GM18868 (cell line): Measurements from ENCODE around the gene TCF4.

ENCODE experiments used
- ATAC-seq: cut with Tn5 transposase; IDR thresholded peaks from one replicate; pipeline ENCODE4 v1.9.1; 2021; ENCODE audit warnings: mild to moderate bottlenecking, moderate library complexity; ENCODE audit not compliant: unreplicated experiment

The TCF4 gene

DNA sequence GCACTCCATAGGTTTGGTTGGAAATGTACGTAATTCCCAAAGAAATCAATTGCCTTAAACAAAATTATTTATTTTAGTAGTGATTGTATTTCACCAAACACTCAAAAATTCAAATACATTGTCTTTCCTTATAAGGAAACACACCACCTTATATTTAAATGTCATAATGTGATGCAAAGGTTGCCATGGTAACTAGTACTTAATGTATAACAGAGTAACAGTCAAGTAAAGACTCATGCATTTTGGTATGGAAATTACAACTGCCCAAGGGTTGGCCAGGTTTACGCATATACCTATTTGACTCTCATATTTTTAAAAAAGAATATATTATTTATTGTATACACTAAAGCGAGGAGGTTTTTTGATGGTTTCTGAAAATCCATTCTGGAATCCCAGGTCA, 231.2 kb downstream of the TCF4 start:
- no peak for ATAC-seq

DNA sequence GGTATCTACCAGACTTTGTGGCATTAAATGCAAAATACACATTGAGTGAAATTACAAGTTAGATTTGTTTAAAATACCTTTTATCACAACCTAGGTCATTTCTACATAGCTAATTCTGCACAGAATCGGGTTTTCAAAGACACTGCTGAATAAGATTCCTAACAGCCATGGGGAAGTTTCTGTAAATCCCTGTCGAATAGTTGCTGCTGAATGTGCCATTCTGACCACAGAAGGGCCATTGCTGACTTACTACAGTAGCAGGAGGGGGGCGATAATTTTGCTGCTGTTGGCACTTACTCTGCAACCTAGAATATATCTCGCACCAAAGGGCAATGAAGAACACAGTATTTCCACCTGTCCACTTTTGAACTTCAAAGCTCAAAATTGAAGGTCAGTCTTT, 232.8 kb downstream of the TCF4 start:
- no peak for ATAC-seq

- ATAC-seq = peak; percentile 32
These were observed 233.2 kb downstream of the TCF4 start for GRCh38 chr18:55354795-55355194.

GRCh38 chr18:55353806-55354205, 234.2 kb downstream of the TCF4 start:
- no peak for ATAC-seq

GRCh38 chr18:55353391-55353790, 234.6 kb downstream of the TCF4 start:
- no peak for ATAC-seq

DNA sequence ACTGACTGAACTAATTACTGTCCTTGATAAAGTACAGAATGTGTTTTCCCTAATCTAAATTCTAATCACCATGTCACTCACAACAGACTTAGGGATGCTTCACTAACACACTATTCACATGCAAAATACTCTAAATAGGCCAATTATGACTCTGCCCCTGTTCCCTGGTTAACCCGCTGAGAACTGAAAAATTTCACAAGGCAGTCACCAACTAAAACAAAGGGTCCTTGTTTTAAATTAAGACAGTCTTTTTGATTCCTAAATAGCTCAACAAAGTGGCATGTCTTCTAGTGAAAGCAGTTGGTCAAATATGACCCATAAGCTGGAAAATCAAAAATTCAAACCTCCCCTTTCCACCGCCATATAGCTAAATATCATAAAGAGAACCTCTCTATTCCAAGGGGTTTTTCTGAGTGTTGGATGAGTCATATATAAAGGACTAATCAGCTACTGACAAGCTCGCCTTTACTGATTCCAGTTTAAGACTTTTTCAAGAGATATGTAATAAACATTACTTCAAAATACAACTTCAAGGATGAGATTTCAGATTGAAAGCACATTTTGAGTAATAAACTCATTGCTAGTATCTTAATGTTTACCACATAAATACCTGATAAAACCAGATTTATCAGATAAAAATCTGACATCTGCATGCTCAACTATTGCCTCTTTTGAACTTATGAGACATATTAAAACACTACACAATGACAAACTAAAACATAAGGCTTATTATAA, 235.8 kb downstream of the TCF4 start:
- ATAC-seq = peak; percentile 86

- ATAC-seq = no peak
These were observed 236.7 kb downstream of the TCF4 start for GRCh38 chr18:55351241-55351691.

DNA sequence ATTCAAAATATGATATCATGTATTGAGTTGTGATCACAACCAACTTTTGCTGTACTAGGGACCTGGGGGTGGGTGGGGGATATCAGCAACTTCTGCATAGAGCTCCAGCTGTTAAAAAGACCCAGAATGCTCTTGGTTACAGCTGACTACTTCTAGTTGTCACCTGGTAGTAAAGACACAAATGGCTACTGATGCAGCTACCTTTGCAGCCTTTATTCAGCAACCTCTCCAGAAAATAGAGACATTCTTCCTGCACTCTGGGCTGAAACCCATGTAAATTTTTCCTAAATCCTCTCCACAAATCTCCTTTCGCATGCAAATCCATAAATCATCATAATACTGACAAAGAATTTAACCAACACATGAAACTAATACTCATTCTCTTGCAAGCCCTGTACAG, 238.3 kb downstream of the TCF4 start:
- no peak for ATAC-seq

- no peak for ATAC-seq
These were observed 240.8 kb downstream of the TCF4 start for GRCh38 chr18:55346961-55347740.

- ATAC-seq = no peak
These were observed 241.6 kb downstream of the TCF4 start for GRCh38 chr18:55346387-55346786.

DNA sequence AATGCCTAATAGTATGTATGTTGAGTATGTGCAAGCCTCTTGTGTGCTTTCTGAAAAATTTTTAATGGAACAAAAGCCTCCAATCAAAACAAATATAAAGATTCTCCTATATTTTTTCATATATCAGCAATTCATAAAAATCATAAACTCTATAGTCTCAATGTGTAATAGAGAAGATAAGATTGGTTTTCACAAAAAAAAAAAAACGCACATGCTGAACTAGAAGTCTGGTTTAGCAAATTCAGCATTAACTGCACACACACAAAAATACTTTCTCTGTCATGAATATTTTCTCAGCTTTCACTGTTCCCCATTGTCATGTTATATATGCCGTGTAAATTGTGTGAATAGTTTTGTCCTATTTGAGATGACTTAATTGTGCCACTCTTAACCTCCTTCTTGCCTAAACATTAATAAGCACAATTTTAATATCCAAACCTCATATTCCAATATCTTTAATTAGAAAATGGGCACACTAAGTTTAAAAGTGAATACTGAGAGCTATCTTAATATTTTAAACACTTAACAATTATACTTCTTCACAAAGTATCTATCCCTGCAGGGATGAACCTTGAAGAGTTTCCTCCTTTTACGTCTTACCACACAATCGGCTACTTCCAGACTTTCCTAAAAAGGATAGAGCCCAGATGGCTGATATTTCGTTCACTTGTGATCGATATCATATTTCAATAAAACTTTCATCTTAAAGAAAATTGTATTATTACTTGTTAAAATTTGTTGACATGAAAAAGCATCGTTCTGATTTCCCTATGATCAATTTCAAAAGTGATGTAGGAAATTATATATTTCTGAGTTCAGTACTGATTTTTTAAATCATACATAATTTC, 242.7 kb downstream of the TCF4 start:
- no peak for ATAC-seq

DNA sequence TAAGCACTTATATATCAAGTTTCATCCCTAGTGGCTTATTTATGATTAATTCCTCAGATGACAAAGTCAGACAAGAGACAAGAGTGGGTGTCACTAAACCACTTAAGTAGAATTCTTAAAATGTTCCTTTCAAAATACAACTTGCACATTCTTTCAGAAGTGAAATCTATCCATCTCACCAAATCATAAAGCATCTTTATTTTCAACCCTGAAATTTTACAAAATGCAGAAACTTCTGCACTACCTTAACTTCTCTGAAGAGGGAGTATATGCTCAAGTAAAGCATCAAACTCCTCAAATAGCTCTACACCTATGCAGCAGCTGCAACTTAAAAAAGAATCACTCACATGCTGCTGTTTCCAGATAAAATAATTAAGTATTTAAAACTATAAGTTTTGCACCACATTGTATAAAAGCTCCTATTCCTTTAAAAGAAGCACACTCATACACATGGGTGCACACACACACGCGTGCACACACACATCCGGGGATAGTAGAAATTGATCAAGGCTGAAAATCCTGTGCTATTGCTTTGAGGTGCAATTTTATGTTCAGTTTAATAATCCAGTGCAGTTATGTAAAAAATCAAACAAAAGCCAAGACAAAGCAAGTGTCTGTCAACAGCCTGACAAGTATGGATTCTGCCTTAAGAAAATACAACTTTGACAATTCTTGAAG, 244.5 kb downstream of the TCF4 start:
- ATAC-seq = peak; percentile 81

- ATAC-seq = no peak
These were observed 247.0 kb downstream of the TCF4 start for GRCh38 chr18:55340998-55341397.

DNA sequence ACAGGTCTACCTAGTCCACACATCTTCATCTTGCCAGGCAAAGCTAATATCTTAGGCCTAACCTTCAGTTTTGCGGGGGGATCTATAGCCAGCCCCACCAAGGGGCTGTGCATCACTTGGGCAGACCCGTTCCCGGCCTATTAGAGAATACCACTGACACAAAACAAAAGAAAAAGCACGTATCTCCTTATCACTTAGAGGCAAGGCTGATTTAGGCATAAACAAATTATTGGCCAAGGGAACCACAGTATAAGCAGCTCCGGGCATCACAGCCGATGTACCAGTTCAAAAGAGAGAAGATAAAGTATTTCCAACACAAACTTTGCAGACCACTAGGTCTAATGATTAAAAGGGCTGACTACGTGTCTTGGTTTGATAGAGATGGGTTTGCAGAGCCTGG, 248.0 kb downstream of the TCF4 start:
- no peak for ATAC-seq

- no peak for ATAC-seq
These were observed 248.9 kb downstream of the TCF4 start for GRCh38 chr18:55338978-55339650.

DNA sequence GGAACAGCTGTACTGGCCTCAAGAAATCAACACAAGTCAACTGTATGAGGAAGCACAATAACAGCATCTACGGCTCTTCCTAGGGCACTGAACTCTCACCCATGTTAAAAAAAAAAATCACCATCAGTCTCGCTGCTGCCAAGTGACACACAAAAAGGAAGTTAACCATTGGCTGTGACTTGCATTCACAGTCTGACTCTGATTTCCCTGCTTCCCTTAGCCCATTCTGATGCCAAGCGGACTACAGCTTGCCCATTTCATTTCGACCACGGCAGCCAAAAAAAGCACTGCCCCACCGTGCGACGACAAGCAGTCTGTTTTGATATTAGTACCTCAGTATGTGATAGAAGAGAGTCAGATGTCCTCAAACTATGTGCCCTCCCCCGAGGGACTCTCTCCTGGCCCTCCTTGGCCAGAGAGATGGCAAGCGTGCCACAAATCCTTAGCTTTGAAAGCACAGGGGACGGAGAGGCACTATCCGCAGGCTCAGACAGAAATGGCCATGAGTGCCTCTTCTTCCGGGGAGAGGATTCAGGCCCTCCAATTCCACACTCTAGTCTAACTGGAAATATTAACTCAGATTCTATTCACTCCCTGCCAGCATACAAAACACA, 250.0 kb downstream of the TCF4 start:
- peak; percentile 60 for ATAC-seq

- no peak for ATAC-seq
These were observed 250.9 kb downstream of the TCF4 start for GRCh38 chr18:55337138-55337537.

DNA sequence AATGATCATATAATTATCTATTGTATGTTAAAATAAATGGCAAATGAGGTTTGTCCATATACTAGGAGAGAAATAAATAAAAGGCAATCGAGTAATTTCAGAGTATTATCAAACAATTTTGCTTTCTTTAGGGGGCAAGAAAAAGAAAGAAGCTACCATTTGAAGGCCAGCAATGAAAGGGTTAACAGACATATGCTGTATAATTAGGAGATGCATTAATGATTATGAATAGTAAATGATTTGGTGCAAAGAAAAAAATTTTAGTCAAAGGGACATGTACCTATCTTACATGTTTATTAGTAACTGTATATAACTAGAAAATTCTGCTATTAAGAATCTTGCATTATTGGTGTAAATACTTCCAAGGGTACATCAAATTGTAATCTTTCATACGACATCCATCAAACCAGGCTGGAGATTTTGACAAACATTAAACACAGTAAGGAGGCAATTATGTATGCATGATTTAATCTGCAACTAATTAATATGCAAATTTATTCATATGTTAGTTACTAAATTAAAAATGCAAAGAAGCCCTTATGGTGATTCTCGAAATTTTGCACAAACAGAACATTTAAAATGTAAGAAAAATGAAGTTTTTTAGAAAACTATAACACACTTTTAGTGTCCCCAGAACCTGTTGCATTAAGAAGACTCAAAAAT, 251.4 kb downstream of the TCF4 start:
- ATAC-seq = no peak

- ATAC-seq = no peak
These were observed 253.1 kb downstream of the TCF4 start for GRCh38 chr18:55334875-55335274.
